HEK293 (cell line): Measurements from ENCODE around the gene GAS2L3.

Source experiments
- ELK4 ChIP-seq: IDR thresholded peaks from 2 replicates; pipeline ENCODE4 v1.6.1; 2011; ENCODE audit warnings: mild to moderate bottlenecking, low read depth, low read length, borderline replicate concordance
- GFI1B ChIP-seq: fragments of 450-650 bp; formaldehyde crosslinking; IDR thresholded peaks from 2 replicates; pipeline ENCODE4 v1.5.1; 2016; ENCODE audit warnings: missing biosample characterization, missing genetic modification characterization
- GLI2 ChIP-seq: fragments of 450-650 bp; formaldehyde crosslinking; IDR thresholded peaks from 2 replicates; pipeline ENCODE4; 2017; ENCODE audit warnings: missing biosample characterization, missing genetic modification characterization, low read depth, borderline replicate concordance
- GLIS1 ChIP-seq: fragments of 450-650 bp; formaldehyde crosslinking; IDR thresholded peaks from 2 replicates; pipeline ENCODE4 v1.5.1; 2016; ENCODE audit warnings: missing biosample characterization, missing genetic modification characterization
- GLIS2 ChIP-seq: fragments of 450-650 bp; formaldehyde crosslinking; IDR thresholded peaks from 2 replicates; pipeline ENCODE4 v1.5.1; 2016; ENCODE audit warnings: missing biosample characterization, missing genetic modification characterization
- KLF10 ChIP-seq: fragments of 450-650 bp; IDR thresholded peaks from 2 replicates; pipeline ENCODE4 v1.5.1; 2018; ENCODE audit warnings: missing biosample characterization, mild to moderate bottlenecking, missing genetic modification characterization
- KLF16 ChIP-seq: fragments of 450-650 bp; formaldehyde crosslinking; IDR thresholded peaks from 2 replicates; pipeline ENCODE4 v1.5.1; 2017; ENCODE audit warnings: missing biosample characterization, missing genetic modification characterization
- RBAK ChIP-seq: fragments of 450-650 bp; formaldehyde crosslinking; IDR thresholded peaks from 2 replicates; pipeline ENCODE4 v1.5.1; 2016; ENCODE audit warnings: missing biosample characterization, missing genetic modification characterization
- SCRT1 ChIP-seq: fragments of 450-650 bp; formaldehyde crosslinking; IDR thresholded peaks from 2 replicates; pipeline ENCODE4 v1.5.1; 2016; ENCODE audit warnings: missing biosample characterization, missing genetic modification characterization, borderline replicate concordance
- ZBTB17 ChIP-seq: fragments of 450-650 bp; formaldehyde crosslinking; IDR thresholded peaks from 2 replicates; pipeline ENCODE4 v1.5.1; 2016; ENCODE audit warnings: missing biosample characterization, missing genetic modification characterization
- ZBTB48 ChIP-seq: fragments of 450-650 bp; formaldehyde crosslinking; IDR thresholded peaks from 2 replicates; pipeline ENCODE4 v1.5.1; 2016; ENCODE audit warnings: missing biosample characterization, missing genetic modification characterization
- ZBTB7A ChIP-seq: fragments of 450-650 bp; formaldehyde crosslinking; IDR thresholded peaks from 2 replicates; pipeline ENCODE4 v1.5.1; 2016; ENCODE audit warnings: low read depth, missing biosample characterization, missing genetic modification characterization
- ZNF140 ChIP-seq: fragments of 450-650 bp; formaldehyde crosslinking; IDR thresholded peaks from 2 replicates; pipeline ENCODE4 v1.5.1; 2016; ENCODE audit warnings: missing biosample characterization, missing genetic modification characterization
- ZNF146 ChIP-seq: fragments of 450-650 bp; formaldehyde crosslinking; IDR thresholded peaks from 2 replicates; pipeline ENCODE4 v1.5.1; 2016; ENCODE audit warnings: missing biosample characterization, missing genetic modification characterization
- ZNF155 ChIP-seq: fragments of 450-650 bp; formaldehyde crosslinking; IDR thresholded peaks from 2 replicates; pipeline ENCODE4 v1.5.1; 2016; ENCODE audit warnings: missing biosample characterization, missing genetic modification characterization
- ZNF202 ChIP-seq: fragments of 450-650 bp; formaldehyde crosslinking; IDR thresholded peaks from 2 replicates; pipeline ENCODE4 v1.5.1; 2016; ENCODE audit warnings: missing biosample characterization, missing genetic modification characterization, borderline replicate concordance
- ZNF280D ChIP-seq: fragments of 450-650 bp; formaldehyde crosslinking; IDR thresholded peaks from 2 replicates; pipeline ENCODE4 v1.5.1; 2016; ENCODE audit warnings: missing biosample characterization, missing genetic modification characterization
- ZNF311 ChIP-seq: fragments of 450-650 bp; formaldehyde crosslinking; IDR thresholded peaks from 2 replicates; pipeline ENCODE4 v1.5.1; 2017; ENCODE audit warnings: missing biosample characterization, missing genetic modification characterization, borderline replicate concordance
- ZNF335 ChIP-seq: fragments of 450-650 bp; formaldehyde crosslinking; conservative IDR thresholded peaks from 2 replicates; pipeline ENCODE4 v1.5.1; 2016; ENCODE audit warnings: missing biosample characterization, missing genetic modification characterization
- ZNF366 ChIP-seq: fragments of 450-650 bp; formaldehyde crosslinking; conservative IDR thresholded peaks from 2 replicates; pipeline ENCODE4 v1.5.1; 2016; ENCODE audit warnings: missing biosample characterization, missing genetic modification characterization
- ZNF391 ChIP-seq: fragments of 450-650 bp; formaldehyde crosslinking; IDR thresholded peaks from 2 replicates; pipeline ENCODE4 v1.5.1; 2016; ENCODE audit warnings: low read depth, missing biosample characterization, missing genetic modification characterization, borderline replicate concordance
- ZNF394 ChIP-seq: fragments of 450-650 bp; formaldehyde crosslinking; IDR thresholded peaks from 2 replicates; pipeline ENCODE4 v1.5.1; 2016; ENCODE audit warnings: missing biosample characterization, missing genetic modification characterization, mild to moderate bottlenecking, moderate library complexity, borderline replicate concordance
- ZNF416 ChIP-seq: fragments of 450-650 bp; formaldehyde crosslinking; IDR thresholded peaks from 2 replicates; pipeline ENCODE4 v1.5.1; 2016; ENCODE audit warnings: missing biosample characterization, missing genetic modification characterization
- ZNF501 ChIP-seq: fragments of 450-650 bp; formaldehyde crosslinking; IDR thresholded peaks from 2 replicates; pipeline ENCODE4 v1.5.1; 2016; ENCODE audit warnings: missing biosample characterization, missing genetic modification characterization
- ZNF510 ChIP-seq: fragments of 450-650 bp; formaldehyde crosslinking; IDR thresholded peaks from 2 replicates; pipeline ENCODE4 v1.5.1; 2018; ENCODE audit warnings: mild to moderate bottlenecking, missing genetic modification characterization, missing biosample characterization; ENCODE audit not compliant: insufficient replicate concordance
- ZNF548 ChIP-seq: fragments of 450-650 bp; formaldehyde crosslinking; IDR thresholded peaks from 2 replicates; pipeline ENCODE4 v1.5.1; 2016; ENCODE audit warnings: missing biosample characterization, missing genetic modification characterization
- ZNF555 ChIP-seq: fragments of 450-650 bp; formaldehyde crosslinking; conservative IDR thresholded peaks from 2 replicates; pipeline ENCODE4 v1.5.1; 2017; ENCODE audit warnings: missing biosample characterization, mild to moderate bottlenecking, missing genetic modification characterization, inconsistent platforms
- ZNF585B ChIP-seq: fragments of 450-650 bp; formaldehyde crosslinking; IDR thresholded peaks from 2 replicates; pipeline ENCODE4 v1.5.1; 2016; ENCODE audit warnings: missing biosample characterization, missing genetic modification characterization
- ZNF623 ChIP-seq: fragments of 450-650 bp; formaldehyde crosslinking; IDR thresholded peaks from 2 replicates; pipeline ENCODE4 v1.5.1; 2016; ENCODE audit warnings: missing biosample characterization, missing genetic modification characterization
- ZNF654 ChIP-seq: fragments of 450-650 bp; formaldehyde crosslinking; IDR thresholded peaks from 2 replicates; pipeline ENCODE4 v1.5.1; 2016; ENCODE audit warnings: low read depth, missing biosample characterization, missing genetic modification characterization
- ZNF843 ChIP-seq: fragments of 450-650 bp; formaldehyde crosslinking; IDR thresholded peaks from 2 replicates; pipeline ENCODE4 v1.5.1; 2016; ENCODE audit warnings: missing biosample characterization, missing genetic modification characterization
- ZSCAN5A ChIP-seq: fragments of 450-650 bp; formaldehyde crosslinking; IDR thresholded peaks from 2 replicates; pipeline ENCODE4 v1.5.1; 2016; ENCODE audit warnings: missing biosample characterization, missing genetic modification characterization
- TF ChIP-seq, protein P1 (sequence below): fragments of 450-650 bp; formaldehyde crosslinking; IDR thresholded peaks from 2 replicates; pipeline ENCODE4 v1.5.1; 2016; ENCODE audit warnings: missing biosample characterization, missing genetic modification characterization

Gene GAS2L3

GRCh38 chr12:100573292-100574186 lies at the start of gene GAS2L3 (continued):
- TF ChIP-seq ZNF155 (tag by site-specific recombination) (no peak), ZNF391 (peak; percentile 20; the same call in 1 of the 2 replicates), ZNF394 (tag by site-specific recombination) (no peak), ZNF585B (tag by site-specific recombination) (no peak), ELK4 (no peak), GLI2 (tag by site-specific recombination) (no peak), RBAK (tag by site-specific recombination) (no peak), ZNF335 (tag by site-specific recombination) (peak; percentile 96), ZNF146 (tag by site-specific recombination) (no peak), ZNF311 (tag by site-specific recombination) (no peak), GLIS1 (tag by site-specific recombination) (peak; percentile 53; the same call in 1 of the 2 replicates), GFI1B (tag by site-specific recombination) (peak; percentile 76), ZNF623 (tag by site-specific recombination) (no peak), SCRT1 (tag by site-specific recombination) (peak; percentile 89), ZBTB17 (tag by site-specific recombination) (no peak), ZNF843 (tag by site-specific recombination) (0 out of 2 replicates have a peak, but pooled peaks have one; percentile 15), ZNF501 (tag by site-specific recombination) (peak; percentile 79; the same call in 1 of the 2 replicates), ZBTB7A (tag by site-specific recombination) (peak; percentile 36; the same call in 1 of the 2 replicates), KLF16 (tag by site-specific recombination) (peak; percentile 36; the same call in 1 of the 2 replicates), ZNF510 (tag by site-specific recombination) (no peak), ZBTB48 (tag by site-specific recombination) (0 out of 2 replicates have a peak, but pooled peaks have one; percentile 3), ZNF280D (tag by site-specific recombination) (no peak), GLIS2 (peak; percentile 21; the same call in 1 of the 2 replicates), ZNF654 (no peak), ZNF202 (tag by site-specific recombination) (no peak), ZSCAN5A (tag by site-specific recombination) (0 out of 2 replicates have a peak, but pooled peaks have one; percentile 34), ZNF548 (no peak), ZNF140 (no peak), KLF10 (tag by site-specific recombination) (0 out of 2 replicates have a peak, but pooled peaks have one; percentile 54), ZNF366 (tag by site-specific recombination) (peak; percentile 21), ZNF555 (no peak), ZNF416 (tag by site-specific recombination) (no peak)
- TF ChIP-seq, protein P1, sequence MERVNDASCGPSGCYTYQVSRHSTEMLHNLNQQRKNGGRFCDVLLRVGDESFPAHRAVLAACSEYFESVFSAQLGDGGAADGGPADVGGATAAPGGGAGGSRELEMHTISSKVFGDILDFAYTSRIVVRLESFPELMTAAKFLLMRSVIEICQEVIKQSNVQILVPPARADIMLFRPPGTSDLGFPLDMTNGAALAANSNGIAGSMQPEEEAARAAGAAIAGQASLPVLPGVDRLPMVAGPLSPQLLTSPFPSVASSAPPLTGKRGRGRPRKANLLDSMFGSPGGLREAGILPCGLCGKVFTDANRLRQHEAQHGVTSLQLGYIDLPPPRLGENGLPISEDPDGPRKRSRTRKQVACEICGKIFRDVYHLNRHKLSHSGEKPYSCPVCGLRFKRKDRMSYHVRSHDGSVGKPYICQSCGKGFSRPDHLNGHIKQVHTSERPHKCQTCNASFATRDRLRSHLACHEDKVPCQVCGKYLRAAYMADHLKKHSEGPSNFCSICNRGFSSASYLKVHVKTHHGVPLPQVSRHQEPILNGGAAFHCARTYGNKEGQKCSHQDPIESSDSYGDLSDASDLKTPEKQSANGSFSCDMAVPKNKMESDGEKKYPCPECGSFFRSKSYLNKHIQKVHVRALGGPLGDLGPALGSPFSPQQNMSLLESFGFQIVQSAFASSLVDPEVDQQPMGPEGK = peak; percentile 92
